OCI-LY3 (cell line): ENCODE data around the gene LRRC37A.

ENCODE experiments used
- CTCF ChIP-seq: fragments of 200-600, 300-600 bp; sonication (generic); IDR thresholded peaks from 2 replicates; pipeline ENCODE4 v1.5.1; 2014; ENCODE audit warnings: antibody characterized with exemption, low read length, low read depth
- EZH2phosphoT487 ChIP-seq: fragments of 200-600 bp; shearing (Covaris generic); IDR thresholded peaks from 2 replicates; pipeline ENCODE4 v1.6.1; 2018; ENCODE audit warnings: antibody characterized with exemption, mixed run types, low read depth

DNA sequence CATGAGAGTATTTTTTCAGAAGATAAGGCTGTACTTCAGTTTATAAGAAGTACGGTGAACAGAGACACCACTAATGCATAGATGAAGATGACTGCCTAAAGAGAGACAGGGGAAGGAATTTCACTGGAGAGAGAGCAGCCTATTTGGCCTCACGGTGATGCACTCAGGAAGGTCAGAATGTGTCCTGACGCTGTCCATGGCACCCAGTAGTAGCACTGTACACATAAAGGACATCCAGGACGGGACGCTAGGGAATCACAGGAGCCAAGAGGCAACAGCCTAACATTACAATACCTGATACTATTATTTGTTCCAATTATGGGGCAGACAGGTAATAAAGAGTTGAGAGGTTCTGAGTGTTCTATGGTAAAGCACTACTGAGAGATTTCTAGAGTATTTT, 24.9 kb upstream of the LRRC37A start:
- TF ChIP-seq CTCF = no peak
- TF ChIP-seq EZH2phosphoT487 = no peak
